Duodenal mucosa (tissue), 2 donors: Measurements from ENCODE around the gene GET3.
"Not testable (repeated sequence)": the region's sequence is repeated elsewhere in the genome, so short reads cannot be mapped to it uniquely, and the experiment has no call there.

ENCODE experiments used
- H3K27ac ChIP-seq: one replicate; pipeline ENCODE4 v1.7.0; 2013; ENCODE audit warnings: low read depth, low read length
- H3K27me3 ChIP-seq, 2 donors: one replicate each; pipeline ENCODE4 v1.7.0; 2013; ENCODE audit warnings: low read length in 2 of 2, control low read depth in 1 of 2; ENCODE audit not compliant: insufficient read depth in 2 of 2, control insufficient read depth in 1 of 2
- H3K36me3 ChIP-seq, 2 donors: one replicate each; pipeline ENCODE4 v1.7.0; 2013; ENCODE audit warnings: low read length in 2 of 2, control low read depth in 1 of 2; ENCODE audit not compliant: insufficient read depth in 2 of 2, control insufficient read depth in 1 of 2
- H3K4me1 ChIP-seq, 2 donors: one replicate each; pipeline ENCODE4 v1.7.0; 2013; ENCODE audit warnings: low read length in 2 of 2, control low read depth in 1 of 2; ENCODE audit not compliant: insufficient read depth in 2 of 2, control insufficient read depth in 1 of 2
- H3K4me3 ChIP-seq, 2 donors: one replicate each; pipeline ENCODE4 v1.7.0; 2013; ENCODE audit warnings: low read length in 2 of 2, low read depth in 1 of 2
- H3K9ac ChIP-seq, 2 donors: one replicate each; pipeline ENCODE4 v1.7.0; 2013; ENCODE audit warnings: low read length in 2 of 2, low read depth in 1 of 2
- H3K9me3 ChIP-seq, 2 donors: one replicate each; pipeline ENCODE4 v1.7.0; 2013; ENCODE audit warnings: low read length in 2 of 2, control low read depth in 1 of 2; ENCODE audit not compliant: control insufficient read depth in 1 of 2

GET3 gene

GRCh38 chr19:12725612-12726011 lies 11.7 kb upstream of the GET3 start:
- not testable (repeated sequence) for H3K27ac ChIP-seq, H3K9me3 ChIP-seq, H3K9ac ChIP-seq, H3K27me3 ChIP-seq, H3K4me3 ChIP-seq
- Histone ChIP-seq H3K36me3 (peaks cover 13 to 27% of the 10 kb centered on the region in 2 donors), H3K4me1 (peaks cover 11 to 26% of the 10 kb centered on the region in 2 donors)

GRCh38 chr19:12726988-12727316 lies 10.3 kb upstream of the GET3 start:
- Histone ChIP-seq H3K27ac (no peak overlapping the region), H3K9me3 (no peaks in the 10 kb centered on the region), H3K4me1 (peaks cover 7 to 16% of the 10 kb centered on the region in 2 donors), H3K4me3 (no peak overlapping the region), H3K36me3 (peaks cover 21 to 37% of the 10 kb centered on the region in 2 donors), H3K27me3 (no peaks in the 10 kb centered on the region), H3K9ac (no peak overlapping the region)

GRCh38 chr19:12727745-12728433 lies 9.4 kb upstream of the GET3 start:
- peaks cover 21 to 42% of the 10 kb centered on the region in 2 donors for H3K36me3 ChIP-seq
- no peak overlapping the region for H3K27ac ChIP-seq
- no peak overlapping the region for H3K4me3 ChIP-seq
- no peak overlapping the region for H3K9ac ChIP-seq
- H3K4me1 ChIP-seq, result peaks cover 10 to 22% of the 10 kb centered on the region in 2 donors
- H3K27me3 ChIP-seq, result no peaks in the 10 kb centered on the region
- no peaks in the 10 kb centered on the region for H3K9me3 ChIP-seq

GRCh38 chr19:12730064-12730463 lies 7.2 kb upstream of the GET3 start:
- no peak overlapping the region for H3K27ac ChIP-seq
- no peak overlapping the region for H3K4me3 ChIP-seq
- no peaks in the 10 kb centered on the region for H3K9me3 ChIP-seq
- H3K27me3 ChIP-seq, result no peaks in the 10 kb centered on the region
- H3K36me3 ChIP-seq, result peaks cover 21 to 42% of the 10 kb centered on the region in 2 donors
- peaks cover 12 to 18% of the 10 kb centered on the region in 2 donors for H3K4me1 ChIP-seq
- H3K9ac ChIP-seq, result no peak overlapping the region

- peaks cover 21 to 42% of the 10 kb centered on the region in 2 donors for H3K36me3 ChIP-seq
Observed at GRCh38 chr19:12731337-12731736, 6.0 kb upstream of the GET3 start.

GRCh38 chr19:12733369-12734214 lies 3.7 kb upstream of the GET3 start:
- Histone ChIP-seq H3K27ac (peak overlapping the region; percentile 88), H3K9ac (peak overlapping the region; percentile 82 to 87), H3K9me3 (no peaks in the 10 kb centered on the region), H3K36me3 (peaks cover 21 to 33% of the 10 kb centered on the region in 2 donors), H3K4me3 (peak overlapping the region; percentile 96), H3K27me3 (no peaks in the 10 kb centered on the region), H3K4me1 (peaks cover 20 to 33% of the 10 kb centered on the region in 2 donors)

More at GRCh38 chr19:12731337-12731736, 6.0 kb upstream of the GET3 start:
- Histone ChIP-seq H3K4me3 (no peak overlapping the region), H3K27me3 (no peaks in the 10 kb centered on the region), H3K4me1 (peaks cover 12 to 18% of the 10 kb centered on the region in 2 donors), H3K9me3 (no peaks in the 10 kb centered on the region), H3K27ac (no peak overlapping the region), H3K9ac (no peak overlapping the region)

GRCh38 chr19:12737835-12738351 lies 596 bp downstream of the GET3 start:
- no peaks in the 10 kb centered on the region for H3K27me3 ChIP-seq
- peaks cover 18 to 25% of the 10 kb centered on the region in 2 donors for H3K4me1 ChIP-seq
- no peak overlapping the region for H3K27ac ChIP-seq
- H3K36me3 ChIP-seq, result peaks cover 0 to 10% of the 10 kb centered on the region in 2 donors
- peak overlapping the region; percentile 71 to 82 for H3K9ac ChIP-seq
- H3K9me3 ChIP-seq, result no peaks in the 10 kb centered on the region
- peak overlapping the region; percentile 98 to 99 for H3K4me3 ChIP-seq

GRCh38 chr19:12745166-12745897 lies 8.0 kb downstream of the GET3 start:
- H3K9ac ChIP-seq, result no peak overlapping the region
- H3K36me3 ChIP-seq, result peaks cover 18 to 35% of the 10 kb centered on the region in 2 donors

GRCh38 chr19:12748489-12748888 lies 11.2 kb downstream of the GET3 start:
- Histone ChIP-seq H3K27ac (no peak overlapping the region), H3K36me3 (peaks cover 18 to 31% of the 10 kb centered on the region in 2 donors), H3K27me3 (peaks cover 6 to 23% of the 10 kb centered on the region in 2 donors), H3K9ac (no peak overlapping the region), H3K9me3 (peaks cover 4 to 8% of the 10 kb centered on the region in 2 donors), H3K4me3 (no peak overlapping the region), H3K4me1 (no peaks in the 10 kb centered on the region)

More at GRCh38 chr19:12745166-12745897, 8.0 kb downstream of the GET3 start:
- Histone ChIP-seq H3K27ac (no peak overlapping the region), H3K9me3 (peaks cover 4 to 8% of the 10 kb centered on the region in 2 donors), H3K4me1 (no peaks in the 10 kb centered on the region), H3K4me3 (no peak overlapping the region), H3K27me3 (peaks cover 0 to 7% of the 10 kb centered on the region in 2 donors)
